HG03175 (cell line): Measurements from ENCODE around the gene ZMYND15.

ENCODE experiments used
- ATAC-seq: cut with Tn5 transposase; IDR thresholded peaks from one replicate; pipeline ENCODE4 v1.9.1; 2021; ENCODE audit warnings: mild to moderate bottlenecking, moderate library complexity; ENCODE audit not compliant: unreplicated experiment

The ZMYND15 gene

GRCh38 chr17:4782652-4783051 is 43.0 kb downstream of the ZMYND15 start:
- ATAC-seq, result no peak

GRCh38 chr17:4785311-4786105 is 45.9 kb downstream of the ZMYND15 start:
- ATAC-seq, result no peak

- ATAC-seq, result no peak
These were observed 46.5 kb downstream of the ZMYND15 start, which contains the start of gene VMO1 for GRCh38 chr17:4786106-4786511. Gene VMO1 (minus strand): TSS chr17:4786364. CDS start chr17:4786352, 12 bp downstream.

- ATAC-seq, result no peak
These were observed 46.9 kb downstream of the ZMYND15 start for GRCh38 chr17:4786516-4786915.

GRCh38 chr17:4788159-4788806 is 48.6 kb downstream of the ZMYND15 start:
- ATAC-seq, result no peak

GRCh38 chr17:4788807-4789700 is 49.4 kb downstream of the ZMYND15 start, which contains the start of gene GLTPD2:
Gene GLTPD2 (plus strand): TSS chr17:4788964. CDS start chr17:4789012, 48 bp downstream.
- peak; percentile 11 for ATAC-seq

- no peak for ATAC-seq
These were observed 50.0 kb downstream of the ZMYND15 start for GRCh38 chr17:4789701-4789950.

- ATAC-seq, result peak; percentile 84
These were observed 50.5 kb downstream of the ZMYND15 start for GRCh38 chr17:4789951-4790704.

- ATAC-seq, result no peak
These were observed 51.1 kb downstream of the ZMYND15 start for GRCh38 chr17:4790705-4791088.

- ATAC-seq, result no peak
These were observed 55.5 kb downstream of the ZMYND15 start for GRCh38 chr17:4795168-4795567.
